ENCODE data around the gene DNAJB6.

DNAJB6 gene

GRCh38 chr7:157466867-157467261 is 130.1 kb downstream of the DNAJB6 start:
- no peak for DNase-seq (ENCODE audit: low read depth)
- in situ Hi-C loops (cut with HindIII; ENCODE audit: low sequenced_read_pairs), result no loop called here
- no peak for TF ChIP-seq CTCF (IDR thresholded peaks at IDR 0.05; ENCODE audit: low read depth, low read length, missing control alignments)
- H3K4me3 ChIP-seq (ENCODE audit: low read depth, low read length), result no peak overlapping the region
